ENCODE data around the gene SEPTIN3.

Gene SEPTIN3

GRCh38 chr22:42007922-42008321, 38.7 kb downstream of the SEPTIN3 start:
- Mint-ChIP-seq H3K9me3 (peaks cover 26% of the 10 kb centered on the region), H3K27ac (no peak overlapping the region)

GRCh38 chr22:42010778-42011177, 41.5 kb downstream of the SEPTIN3 start:
- Mint-ChIP-seq H3K4me1 (ENCODE audit: low read depth) (peaks cover 7% of the 10 kb centered on the region), H3K27ac (no peak overlapping the region), H3K9me3 (peaks cover 22% of the 10 kb centered on the region), H3K4me3 (no peak overlapping the region), H3K36me3 (ENCODE audit: low read depth) (peaks cover 11% of the 10 kb centered on the region), H3K27me3 (ENCODE audit: low read depth) (peaks cover 16% of the 10 kb centered on the region)

More at GRCh38 chr22:42007922-42008321, 38.7 kb downstream of the SEPTIN3 start:
- Mint-ChIP-seq H3K27me3 (ENCODE audit: low read depth) (peaks cover 16% of the 10 kb centered on the region), H3K36me3 (ENCODE audit: low read depth) (peaks cover 9% of the 10 kb centered on the region), H3K4me1 (ENCODE audit: low read depth) (peaks cover 9% of the 10 kb centered on the region), H3K4me3 (no peak overlapping the region)

GRCh38 chr22:42013385-42013784, 44.1 kb downstream of the SEPTIN3 start:
- H3K27me3 Mint-ChIP-seq (ENCODE audit: low read depth) = peaks cover 15% of the 10 kb centered on the region
- H3K4me3 Mint-ChIP-seq = no peak overlapping the region

GRCh38 chr22:42016111-42016510, 46.9 kb downstream of the SEPTIN3 start:
- no peak overlapping the region for H3K27ac Mint-ChIP-seq
- H3K36me3 Mint-ChIP-seq (ENCODE audit: low read depth) = peaks cover 4% of the 10 kb centered on the region
- H3K4me1 Mint-ChIP-seq (ENCODE audit: low read depth) = peaks cover 2% of the 10 kb centered on the region
- H3K9me3 Mint-ChIP-seq = peaks cover 10% of the 10 kb centered on the region
- H3K27me3 Mint-ChIP-seq (ENCODE audit: low read depth) = peaks cover 20% of the 10 kb centered on the region
- no peak overlapping the region for H3K4me3 Mint-ChIP-seq

More at GRCh38 chr22:42013385-42013784, 44.1 kb downstream of the SEPTIN3 start:
- Mint-ChIP-seq H3K4me1 (ENCODE audit: low read depth) (peaks cover 2% of the 10 kb centered on the region), H3K9me3 (peaks cover 22% of the 10 kb centered on the region), H3K36me3 (ENCODE audit: low read depth) (peaks cover 8% of the 10 kb centered on the region), H3K27ac (no peak overlapping the region)

- H3K4me3 Mint-ChIP-seq = no peak overlapping the region
- no peak overlapping the region for H3K27ac Mint-ChIP-seq
- H3K4me1 Mint-ChIP-seq (ENCODE audit: low read depth) = peaks cover 14% of the 10 kb centered on the region
- peaks cover 14% of the 10 kb centered on the region for H3K36me3 Mint-ChIP-seq (ENCODE audit: low read depth)
- H3K9me3 Mint-ChIP-seq = no peaks in the 10 kb centered on the region
- H3K27me3 Mint-ChIP-seq (ENCODE audit: low read depth) = peaks cover 20% of the 10 kb centered on the region
These were observed 49.0 kb downstream of the SEPTIN3 start for GRCh38 chr22:42018224-42018623.
